Measurements from ENCODE around the gene SYNE4.
A peak's percentile ranks its signal among the peaks of the same experiment; 100 is the strongest.

Gene SYNE4

GRCh38 chr19:36023432-36023831 lies 14.8 kb upstream of the SYNE4 start:
- no peak for TF ChIP-seq CTCF (IDR thresholded peaks at IDR 0.05; ENCODE audit: low read depth, low read length, missing control alignments)
- no peak for DNase-seq (ENCODE audit: extremely low read depth, low read depth)
- H3K4me3 ChIP-seq (replicated peaks; ENCODE audit: low read depth, low read length) = no peak overlapping the region

GRCh38 chr19:36019061-36019670 lies 10.6 kb upstream of the SYNE4 start:
- no peak overlapping the region for H3K4me3 ChIP-seq (replicated peaks; ENCODE audit: low read depth, low read length)
- no peak for DNase-seq (ENCODE audit: extremely low read depth, low read depth)
- no peak for TF ChIP-seq CTCF (IDR thresholded peaks at IDR 0.05; ENCODE audit: low read depth, low read length, missing control alignments)

DNA sequence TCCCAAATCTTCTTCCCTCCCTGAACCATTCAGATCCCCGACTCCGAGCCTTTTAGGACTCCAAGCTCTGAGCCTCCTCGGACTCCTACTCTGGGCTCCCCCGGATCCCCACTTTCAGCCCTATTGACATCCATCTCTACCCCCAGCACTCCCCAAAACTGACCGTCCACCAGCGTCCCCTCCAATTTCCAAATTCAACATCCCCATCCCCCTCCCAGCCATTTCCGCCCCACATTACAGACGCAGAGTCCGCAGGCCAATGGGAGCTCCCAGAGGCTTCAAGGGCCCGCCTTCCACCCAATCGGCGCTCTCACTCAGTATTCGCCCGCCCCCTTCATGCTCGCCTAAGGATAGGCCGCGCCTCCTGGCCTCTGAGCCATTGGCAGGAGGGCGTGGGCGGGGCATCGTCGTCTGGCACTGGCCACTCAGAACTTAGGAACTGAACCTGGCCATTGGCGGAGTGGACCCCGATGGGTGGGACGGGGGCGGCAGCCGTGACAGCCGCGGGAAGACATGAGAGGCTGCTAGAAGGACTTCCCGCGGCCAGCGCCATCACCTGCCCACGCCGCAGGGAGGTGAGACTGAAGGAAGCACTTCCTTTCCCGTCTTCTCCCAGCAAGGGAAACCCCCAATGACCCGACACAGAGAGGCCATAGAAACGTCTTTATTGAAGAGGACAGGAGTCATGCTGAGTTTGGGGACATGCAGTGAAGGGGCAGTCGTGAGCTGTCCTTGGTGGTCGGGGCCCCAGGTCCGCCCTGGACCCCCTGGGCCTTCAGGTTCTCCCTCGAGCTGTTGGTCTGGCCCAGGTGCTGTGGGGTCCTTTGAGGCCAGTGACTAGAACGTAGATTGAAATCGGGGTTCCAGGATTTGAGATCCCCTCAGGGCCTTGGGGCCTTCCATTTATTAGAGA lies 5.7 kb upstream of the SYNE4 start, which contains the start of gene ALKBH6:
ALKBH6 (minus strand) TSS at position 202 of the 913 bp plus-strand sequence. CDS start 816 bp downstream, outside the sequence.
- peak within 1 kb of the TSS; percentile 78 for H3K4me3 ChIP-seq (replicated peaks; ENCODE audit: low read depth, low read length)
- TF ChIP-seq CTCF (IDR thresholded peaks at IDR 0.05; ENCODE audit: low read depth, low read length, missing control alignments) = no peak
- DNase-seq (ENCODE audit: extremely low read depth, low read depth) = peak; percentile 92

- TF ChIP-seq CTCF (IDR thresholded peaks at IDR 0.05; ENCODE audit: low read depth, low read length, missing control alignments) = no peak
- DNase-seq (ENCODE audit: extremely low read depth, low read depth) = no peak
- peak overlapping the region; percentile 78 for H3K4me3 ChIP-seq (replicated peaks; ENCODE audit: low read depth, low read length)
Observed at GRCh38 chr19:36013280-36014011, 4.8 kb upstream of the SYNE4 start.

DNA sequence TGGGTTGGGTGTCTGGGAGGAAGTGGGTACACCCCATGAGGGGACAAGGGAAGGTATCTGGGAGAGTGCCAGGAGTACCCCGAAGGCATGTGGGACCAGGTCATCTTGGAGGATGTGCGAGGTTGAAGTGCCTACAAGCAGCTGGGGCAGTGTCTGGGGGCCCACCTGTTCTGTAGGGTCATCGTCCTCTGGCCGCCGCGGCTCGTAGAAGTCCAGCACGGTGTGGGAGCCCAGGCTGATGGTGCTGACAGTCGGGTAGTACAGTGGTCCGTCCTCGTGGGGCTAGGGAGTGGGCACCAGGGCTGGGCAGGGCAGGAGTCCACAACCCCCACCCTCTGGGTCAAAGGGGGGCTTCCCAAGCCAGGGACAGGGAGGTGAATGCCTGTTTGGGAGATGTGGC lies 1.8 kb upstream of the SYNE4 start:
- DNase-seq (ENCODE audit: extremely low read depth, low read depth) = no peak
- no peak for TF ChIP-seq CTCF (IDR thresholded peaks at IDR 0.05; ENCODE audit: low read depth, low read length, missing control alignments)
- H3K4me3 ChIP-seq (replicated peaks; ENCODE audit: low read depth, low read length) = no peak overlapping the region

DNA sequence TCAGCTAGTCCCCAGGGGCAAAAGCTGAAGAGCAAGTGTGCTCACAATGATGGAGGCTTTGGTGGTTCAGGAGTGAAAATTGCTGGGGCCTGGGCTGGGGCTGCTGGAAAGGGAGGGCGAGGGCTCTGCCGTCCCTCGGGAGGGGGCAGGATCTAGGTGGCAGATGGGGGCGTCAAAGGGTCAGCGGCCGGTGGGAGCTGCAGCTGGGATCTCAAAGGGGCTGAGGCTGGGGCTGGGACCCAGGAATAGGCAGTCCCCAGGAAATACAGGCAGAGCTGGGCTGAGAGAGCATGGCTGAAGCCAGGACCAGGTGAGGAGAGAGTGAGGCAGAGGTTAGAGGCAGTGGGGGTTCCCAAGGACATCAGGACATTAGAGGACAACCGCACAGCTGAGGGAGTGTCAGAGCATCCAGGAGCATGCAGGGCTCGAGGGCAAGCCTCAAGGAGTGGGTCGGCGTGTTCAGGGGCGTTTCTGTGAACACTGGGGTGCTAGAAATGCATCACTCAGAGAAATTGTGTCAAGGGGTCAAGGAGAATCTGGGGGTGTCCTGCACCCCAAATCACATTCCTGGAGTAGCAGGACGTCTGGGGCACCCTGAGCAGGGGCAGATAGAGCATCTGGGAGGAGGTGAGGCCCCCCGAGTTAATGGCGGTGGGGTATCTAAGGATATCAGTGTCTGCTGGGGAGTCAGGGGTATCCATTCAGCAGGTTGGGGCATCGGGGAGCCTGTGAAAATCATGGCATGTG lies 1.2 kb upstream of the SYNE4 start:
- H3K4me3 ChIP-seq (replicated peaks; ENCODE audit: low read depth, low read length) = peak overlapping the region; percentile 26; the same call in 1 of the 2 replicates
- TF ChIP-seq CTCF (IDR thresholded peaks at IDR 0.05; ENCODE audit: low read depth, low read length, missing control alignments) = no peak
- DNase-seq (ENCODE audit: extremely low read depth, low read depth) = no peak
